ENCODE results near the gene NT5C2. TPM values are rescaled to one million over a fixed set of nuclear protein-coding genes. Genes with fewer than 3 reads are reported as not detected.
A peak's percentile ranks its signal among the peaks of the same experiment; 100 is the strongest.

NT5C2 gene
- total RNA-seq: 55.0 TPM
- long read RNA-seq, transcript NT5C2-203 (17 exons, 3,365 nt): minor isoform, 7 of 54 reads
- long read RNA-seq, transcript NT5C2-201 (18 exons, 3,435 nt): major isoform, 8 of 54 reads
- long read RNA-seq, partial matches to known transcripts: 3 of 54 reads
- long read RNA-seq, other reads (novel, unspliced or antisense): 36 of 54 reads

DNA sequence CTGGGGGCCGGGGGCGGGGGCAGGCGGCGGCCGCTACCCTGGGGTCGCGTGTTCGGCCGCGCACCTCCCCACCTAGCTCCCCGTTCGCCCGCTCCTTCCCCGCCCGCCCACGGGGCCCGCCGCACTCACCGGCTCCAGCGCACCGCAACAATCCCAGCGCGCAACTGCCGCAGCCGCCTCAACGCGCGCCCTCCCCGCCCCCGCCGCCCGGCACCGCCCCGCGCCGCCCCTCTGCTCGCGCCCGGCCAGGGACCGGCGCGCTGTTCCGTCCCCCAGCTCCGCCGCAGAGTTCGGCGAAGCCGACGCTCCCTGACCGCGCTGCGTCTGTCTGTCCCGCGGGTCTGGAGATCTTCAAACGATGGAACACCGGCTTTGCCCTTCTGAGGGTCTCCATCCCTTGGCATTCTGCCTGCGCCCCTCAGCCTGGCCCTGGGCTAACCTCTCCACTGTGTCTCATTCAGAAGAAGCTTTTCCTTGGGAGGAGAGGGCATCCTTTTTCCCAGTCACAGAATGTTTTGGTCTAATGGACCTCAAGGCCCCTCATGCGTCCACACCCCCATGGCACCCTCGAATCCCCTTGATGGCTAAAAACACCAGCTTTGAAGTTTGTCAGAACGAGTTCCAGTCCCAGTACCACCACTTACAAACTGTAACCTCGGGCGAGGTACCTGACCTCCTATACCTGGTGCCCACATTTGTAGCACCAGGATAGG lies at the start of gene NT5C2:
TSS of gene NT5C2 (minus strand) at position 166 of the 713 bp plus-strand sequence. CDS start 18,314 bp downstream, outside the sequence.
- Histone ChIP-seq H3K4me3 (peak within 1 kb of the TSS; percentile 94), H3K9me3 (replicated peaks) (no peaks in the 10 kb centered on the region), H3K27ac (replicated peaks) (peak within 1 kb of the TSS; percentile 99), H3K36me3 (no peaks in the 10 kb centered on the region), H3K4me1 (peaks cover 85% of the 10 kb centered on the region), H3K27me3 (ENCODE audit: low read depth) (no peaks in the 10 kb centered on the region)
- peak; percentile 87 for DNase-seq
- TF ChIP-seq, protein P1, sequence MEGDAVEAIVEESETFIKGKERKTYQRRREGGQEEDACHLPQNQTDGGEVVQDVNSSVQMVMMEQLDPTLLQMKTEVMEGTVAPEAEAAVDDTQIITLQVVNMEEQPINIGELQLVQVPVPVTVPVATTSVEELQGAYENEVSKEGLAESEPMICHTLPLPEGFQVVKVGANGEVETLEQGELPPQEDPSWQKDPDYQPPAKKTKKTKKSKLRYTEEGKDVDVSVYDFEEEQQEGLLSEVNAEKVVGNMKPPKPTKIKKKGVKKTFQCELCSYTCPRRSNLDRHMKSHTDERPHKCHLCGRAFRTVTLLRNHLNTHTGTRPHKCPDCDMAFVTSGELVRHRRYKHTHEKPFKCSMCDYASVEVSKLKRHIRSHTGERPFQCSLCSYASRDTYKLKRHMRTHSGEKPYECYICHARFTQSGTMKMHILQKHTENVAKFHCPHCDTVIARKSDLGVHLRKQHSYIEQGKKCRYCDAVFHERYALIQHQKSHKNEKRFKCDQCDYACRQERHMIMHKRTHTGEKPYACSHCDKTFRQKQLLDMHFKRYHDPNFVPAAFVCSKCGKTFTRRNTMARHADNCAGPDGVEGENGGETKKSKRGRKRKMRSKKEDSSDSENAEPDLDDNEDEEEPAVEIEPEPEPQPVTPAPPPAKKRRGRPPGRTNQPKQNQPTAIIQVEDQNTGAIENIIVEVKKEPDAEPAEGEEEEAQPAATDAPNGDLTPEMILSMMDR (IDR thresholded peaks at IDR 0.05; ENCODE audit: borderline replicate concordance): no peak
- intact Hi-C loops (cut with micrococcal nuclease): no loop called here

DNA sequence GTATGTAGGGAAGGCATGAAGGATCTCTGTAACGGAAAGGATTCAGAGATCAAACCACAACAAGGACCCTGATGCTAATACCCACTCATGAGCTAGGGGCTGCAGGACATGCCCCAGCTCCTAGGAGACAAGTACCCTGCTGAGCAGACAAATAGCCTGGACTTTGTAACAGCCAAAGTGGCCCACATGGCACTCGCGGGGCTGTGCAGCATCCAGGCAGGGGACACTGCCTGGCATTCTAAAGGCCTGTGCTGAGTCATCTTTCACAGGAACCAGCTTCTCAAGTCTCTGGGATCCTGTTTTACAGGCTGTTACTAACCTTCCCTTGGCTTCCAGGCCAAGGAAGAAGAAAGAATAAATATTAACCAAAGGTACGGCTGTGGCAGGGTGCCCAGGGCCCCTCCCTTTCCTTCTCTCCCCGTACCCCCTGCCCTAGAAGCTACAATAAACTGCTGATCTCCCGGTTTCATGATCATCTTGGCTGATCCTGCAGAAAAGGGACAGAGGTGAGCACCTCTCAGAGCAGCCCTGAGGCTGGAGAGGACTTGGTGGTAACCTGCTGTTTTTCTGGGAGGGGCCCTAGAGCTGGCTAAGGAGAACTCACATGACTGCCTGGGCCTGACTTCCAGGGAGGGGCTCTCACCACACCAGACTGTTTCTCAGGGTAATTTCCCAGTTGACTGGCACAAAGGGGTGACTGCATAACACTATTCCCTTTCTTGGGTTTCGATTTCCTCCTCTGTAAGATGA lies 48.4 kb upstream of the NT5C2 start:
- no peak for DNase-seq
- Histone ChIP-seq H3K27ac (replicated peaks) (peak overlapping the region; percentile 30), H3K4me1 (peaks cover 8% of the 10 kb centered on the region), H3K9me3 (replicated peaks) (no peaks in the 10 kb centered on the region), H3K36me3 (no peaks in the 10 kb centered on the region), H3K27me3 (ENCODE audit: low read depth) (no peaks in the 10 kb centered on the region), H3K4me3 (no peak overlapping the region)
- intact Hi-C loops (cut with micrococcal nuclease): loop anchor here (5.0 kb wide), 2 partner anchors 129 to 319 kb away; no protein-coding TSS in a partner anchor
- TF ChIP-seq, protein P1 (IDR thresholded peaks at IDR 0.05; ENCODE audit: borderline replicate concordance): no peak

DNA sequence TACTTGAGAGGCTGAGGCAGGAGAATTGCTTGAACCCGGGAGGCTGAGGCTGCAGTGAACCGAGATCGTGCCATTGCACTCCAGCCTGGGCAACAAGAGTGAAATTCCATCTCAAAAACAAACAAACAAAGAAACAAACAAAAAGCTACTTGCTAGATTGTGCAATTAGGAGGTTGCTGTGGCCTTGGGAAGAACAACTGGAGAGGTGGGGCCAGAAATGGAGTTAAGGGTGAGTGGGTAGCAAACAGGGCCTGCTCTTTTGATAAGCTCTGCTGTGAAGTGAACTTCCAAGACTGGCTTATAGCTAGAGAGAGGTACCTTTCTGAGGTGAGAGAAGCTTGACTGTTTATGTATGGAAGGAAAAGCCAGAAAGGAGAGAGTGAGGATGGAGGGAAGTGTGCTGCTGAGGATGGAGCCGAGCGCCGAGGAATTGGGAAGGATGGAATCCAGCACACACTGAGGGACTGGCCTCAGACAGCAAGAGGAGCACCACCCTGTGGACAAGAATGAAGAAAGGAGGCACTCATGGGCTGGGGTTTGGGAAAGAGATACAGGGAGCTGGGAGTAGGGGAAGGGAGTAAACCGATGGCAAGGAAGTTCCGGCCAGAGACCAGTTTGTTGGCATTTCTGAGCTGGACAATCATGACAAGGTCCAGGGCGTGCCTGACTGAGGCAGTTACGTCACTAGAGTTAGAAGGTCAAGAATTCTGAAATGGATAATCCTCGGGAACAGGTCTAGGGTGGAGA lies 45.6 kb upstream of the NT5C2 start:
- intact Hi-C loops (cut with micrococcal nuclease): no loop called here
- Histone ChIP-seq H3K27me3 (ENCODE audit: low read depth) (no peaks in the 10 kb centered on the region), H3K27ac (replicated peaks) (no peak overlapping the region), H3K9me3 (replicated peaks) (no peaks in the 10 kb centered on the region), H3K4me1 (peaks cover 8% of the 10 kb centered on the region), H3K36me3 (no peaks in the 10 kb centered on the region), H3K4me3 (no peak overlapping the region)
- no peak for DNase-seq
- TF ChIP-seq, protein P1 (IDR thresholded peaks at IDR 0.05; ENCODE audit: borderline replicate concordance): peak; percentile 57

DNA sequence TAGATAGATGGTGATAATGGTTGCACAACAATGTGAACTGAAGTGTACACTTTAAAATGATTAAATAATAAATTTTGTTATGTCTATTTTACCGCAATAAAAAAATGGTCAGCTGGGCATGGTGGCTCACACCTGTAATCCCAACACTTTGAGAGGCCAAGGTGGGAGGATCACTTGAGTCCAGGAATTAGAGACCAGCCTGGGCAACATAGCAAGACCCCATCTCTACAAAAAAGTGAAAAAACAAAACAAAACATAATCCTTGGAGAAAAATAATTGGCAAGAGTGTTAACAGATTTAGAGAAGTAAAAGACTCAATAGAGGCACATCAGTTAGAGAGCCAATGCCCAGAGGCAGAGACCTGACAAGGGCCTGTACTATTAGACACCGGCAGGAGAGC lies 42.7 kb upstream of the NT5C2 start:
- TF ChIP-seq, protein P1 (IDR thresholded peaks at IDR 0.05; ENCODE audit: borderline replicate concordance): no peak

More for the DNA sequence above, 42.7 kb upstream of the NT5C2 start:
- H3K4me1 ChIP-seq: peaks cover 19% of the 10 kb centered on the region
- no peaks in the 10 kb centered on the region for H3K27me3 ChIP-seq (ENCODE audit: low read depth)
- no peaks in the 10 kb centered on the region for H3K36me3 ChIP-seq
- no peaks in the 10 kb centered on the region for H3K9me3 ChIP-seq (replicated peaks)
- intact Hi-C loops (cut with micrococcal nuclease): no loop called here
- DNase-seq: no peak
- H3K27ac ChIP-seq (replicated peaks): no peak overlapping the region
- no peak overlapping the region for H3K4me3 ChIP-seq
